Measurements from ENCODE around the gene KLHL10. TPM values are rescaled to one million over a fixed set of nuclear protein-coding genes. Genes with fewer than 3 reads are reported as not detected.

Gene KLHL10
- total RNA-seq, 4 donors from 2014 or later, result 0.33 to 1.6 TPM; not detected in 2

DNA sequence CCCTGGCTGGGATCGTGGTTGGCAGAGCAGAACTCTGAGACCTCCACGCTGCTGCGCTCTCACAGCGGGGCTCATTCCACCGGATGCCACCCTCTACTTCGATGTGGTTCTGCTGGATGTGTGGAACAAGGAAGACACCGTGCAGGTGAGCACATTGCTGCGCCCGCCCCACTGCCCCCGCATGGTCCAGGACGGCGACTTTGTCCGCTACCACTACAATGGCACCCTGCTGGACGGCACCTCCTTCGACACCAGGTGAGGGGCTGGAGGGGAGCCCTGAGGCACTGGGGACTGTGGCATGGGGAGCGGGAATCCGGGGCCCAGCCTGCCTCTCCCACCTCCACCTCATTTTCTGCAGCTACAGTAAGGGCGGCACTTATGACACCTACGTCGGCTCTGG, 19.6 kb upstream of the KLHL10 start:
- no peak for TF ChIP-seq POLR2A (IDR thresholded peaks at IDR 0.05)
- TF ChIP-seq, protein P1, sequence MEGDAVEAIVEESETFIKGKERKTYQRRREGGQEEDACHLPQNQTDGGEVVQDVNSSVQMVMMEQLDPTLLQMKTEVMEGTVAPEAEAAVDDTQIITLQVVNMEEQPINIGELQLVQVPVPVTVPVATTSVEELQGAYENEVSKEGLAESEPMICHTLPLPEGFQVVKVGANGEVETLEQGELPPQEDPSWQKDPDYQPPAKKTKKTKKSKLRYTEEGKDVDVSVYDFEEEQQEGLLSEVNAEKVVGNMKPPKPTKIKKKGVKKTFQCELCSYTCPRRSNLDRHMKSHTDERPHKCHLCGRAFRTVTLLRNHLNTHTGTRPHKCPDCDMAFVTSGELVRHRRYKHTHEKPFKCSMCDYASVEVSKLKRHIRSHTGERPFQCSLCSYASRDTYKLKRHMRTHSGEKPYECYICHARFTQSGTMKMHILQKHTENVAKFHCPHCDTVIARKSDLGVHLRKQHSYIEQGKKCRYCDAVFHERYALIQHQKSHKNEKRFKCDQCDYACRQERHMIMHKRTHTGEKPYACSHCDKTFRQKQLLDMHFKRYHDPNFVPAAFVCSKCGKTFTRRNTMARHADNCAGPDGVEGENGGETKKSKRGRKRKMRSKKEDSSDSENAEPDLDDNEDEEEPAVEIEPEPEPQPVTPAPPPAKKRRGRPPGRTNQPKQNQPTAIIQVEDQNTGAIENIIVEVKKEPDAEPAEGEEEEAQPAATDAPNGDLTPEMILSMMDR (IDR thresholded peaks at IDR 0.05), result no peak
- H3K27ac ChIP-seq, result no peak overlapping the region
- intact Hi-C loops (cut with DNase I), result no loop called here
- no peak overlapping the region for H3K4me3 ChIP-seq (replicated peaks in 1 of 3)
- no peaks in the 10 kb centered on the region for H3K9me3 ChIP-seq
- H3K36me3 ChIP-seq, result no peaks in the 10 kb centered on the region
- no peaks in the 10 kb centered on the region for H3K27me3 ChIP-seq
- 93 to 96% methylated on average over 16 to 20 of the region's 20 CpGs for WGBS, 2 donors
- DNase-seq, result no peak
- H3K4me1 ChIP-seq, result peaks cover 4 to 16% of the 10 kb centered on the region in 2 donors

DNA sequence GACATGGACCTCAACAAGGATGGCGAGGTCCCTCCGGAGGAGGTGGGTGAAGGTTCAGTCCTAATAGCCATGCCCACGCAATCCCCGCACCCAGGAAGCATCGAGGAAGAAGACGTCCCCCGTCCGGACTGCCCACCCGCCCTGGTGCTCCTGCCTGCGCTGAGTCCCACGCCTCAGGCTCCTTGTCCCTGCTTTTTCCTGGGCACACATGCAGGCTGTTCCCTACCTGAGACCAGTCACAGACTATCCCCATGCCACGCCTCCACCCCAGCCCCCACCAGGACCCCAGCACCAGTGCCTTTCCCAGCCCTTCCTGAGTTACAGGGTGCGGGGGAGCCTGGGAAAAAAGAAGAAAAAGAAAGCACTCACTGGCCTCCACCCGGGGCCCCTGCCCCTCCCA, 15.8 kb upstream of the KLHL10 start:
- Histone ChIP-seq H3K9me3 (no peaks in the 10 kb centered on the region), H3K36me3 (peaks cover 12 to 17% of the 10 kb centered on the region in 2 donors), H3K27me3 (no peaks in the 10 kb centered on the region), H3K4me3 (replicated peaks in 1 of 3) (no peak overlapping the region), H3K27ac (no peak overlapping the region), H3K4me1 (no peaks in the 10 kb centered on the region)
- DNase-seq, result no peak
- WGBS, 2 donors, result 91 to 94% methylated on average over 12 to 14 of the region's 14 CpGs
- intact Hi-C loops (cut with DNase I), result no loop called here
- TF ChIP-seq, protein P1 (IDR thresholded peaks at IDR 0.05), result no peak
- no peak for TF ChIP-seq POLR2A (IDR thresholded peaks at IDR 0.05)

GRCh38 chr17:41822216-41823140, 15.1 kb upstream of the KLHL10 start:
- no peak for TF ChIP-seq POLR2A (IDR thresholded peaks at IDR 0.05)
- TF ChIP-seq, protein P1 (IDR thresholded peaks at IDR 0.05), result no peak
- Histone ChIP-seq H3K27me3 (no peaks in the 10 kb centered on the region), H3K9me3 (no peaks in the 10 kb centered on the region), H3K27ac (no peak overlapping the region), H3K36me3 (peaks cover 16 to 24% of the 10 kb centered on the region in 2 donors), H3K4me3 (replicated peaks in 1 of 3) (no peak overlapping the region), H3K4me1 (no peaks in the 10 kb centered on the region)
- intact Hi-C loops (cut with DNase I), result no loop called here
- 75 to 79% methylated on average over 12 of the region's 12 CpGs for WGBS, 2 donors
- no peak for DNase-seq

GRCh38 chr17:41823141-41823524, 14.5 kb upstream of the KLHL10 start:
- no peak for DNase-seq
- 86 to 90% methylated on average over 1 of the region's 1 CpG for WGBS, 2 donors
- TF ChIP-seq, protein P1 (IDR thresholded peaks at IDR 0.05), result no peak
- TF ChIP-seq POLR2A (IDR thresholded peaks at IDR 0.05), result no peak
- Histone ChIP-seq H3K36me3 (peaks cover 23 to 24% of the 10 kb centered on the region in 2 donors), H3K27ac (no peak overlapping the region), H3K27me3 (no peaks in the 10 kb centered on the region), H3K4me1 (no peaks in the 10 kb centered on the region), H3K9me3 (no peaks in the 10 kb centered on the region), H3K4me3 (replicated peaks in 1 of 3) (no peak overlapping the region)
- intact Hi-C loops (cut with DNase I), result no loop called here

DNA sequence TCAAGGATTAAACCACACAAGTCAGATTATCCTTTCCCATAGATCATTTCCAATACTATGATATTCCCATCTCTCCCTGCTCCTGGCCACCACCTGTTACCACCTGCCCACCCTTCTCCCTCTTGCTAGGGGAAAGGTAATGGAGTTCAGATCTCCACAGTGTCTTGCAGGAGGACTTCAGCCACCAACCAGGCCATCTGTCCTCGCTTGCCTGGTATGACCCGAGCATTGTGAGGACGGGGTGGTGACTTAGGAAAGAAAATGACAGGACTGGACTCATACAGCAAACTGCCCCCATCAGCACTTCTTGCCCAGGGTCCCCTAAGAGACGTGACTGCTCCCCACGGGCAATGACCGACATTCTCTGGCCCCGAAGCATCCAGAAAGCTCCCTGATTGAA, 14.0 kb upstream of the KLHL10 start:
- Histone ChIP-seq H3K27me3 (no peaks in the 10 kb centered on the region), H3K36me3 (peaks cover 25 to 27% of the 10 kb centered on the region in 2 donors), H3K4me1 (no peaks in the 10 kb centered on the region), H3K27ac (no peak overlapping the region), H3K4me3 (replicated peaks in 1 of 3) (no peak overlapping the region), H3K9me3 (no peaks in the 10 kb centered on the region)
- intact Hi-C loops (cut with DNase I), result no loop called here
- WGBS, 2 donors, result 89 to 95% methylated on average over 7 of the region's 7 CpGs
- no peak for TF ChIP-seq POLR2A (IDR thresholded peaks at IDR 0.05)
- TF ChIP-seq, protein P1 (IDR thresholded peaks at IDR 0.05), result no peak
- DNase-seq, result no peak
